GM18519 (cell line): ENCODE results near the gene CDH26.

Experiments
- ATAC-seq: cut with Tn5 transposase; IDR thresholded peaks from one replicate; pipeline ENCODE4 v1.9.1; 2021; ENCODE audit warnings: mild to moderate bottlenecking, moderate library complexity; ENCODE audit not compliant: unreplicated experiment, low FRiP score

The CDH26 gene

GRCh38 chr20:59958123-59958522 lies at the start of gene CDH26:
CDH26 (plus strand) TSS chr20:59958423; CDS start chr20:59958727, 304 bp downstream.
- ATAC-seq = no peak

- no peak for ATAC-seq
These were observed 49.4 kb upstream of the CDH26 start for GRCh38 chr20:59908855-59909254.

- no peak for ATAC-seq
These were observed 47.2 kb upstream of the CDH26 start for GRCh38 chr20:59911041-59911440.

GRCh38 chr20:59912609-59913008 lies 45.6 kb upstream of the CDH26 start:
- ATAC-seq = no peak

GRCh38 chr20:59920944-59921343 lies 37.3 kb upstream of the CDH26 start:
- no peak for ATAC-seq

- ATAC-seq = no peak
These were observed 34.7 kb upstream of the CDH26 start for GRCh38 chr20:59923514-59923913.

GRCh38 chr20:59925359-59925758 lies 32.9 kb upstream of the CDH26 start:
- ATAC-seq = no peak

- ATAC-seq = no peak
These were observed 32.3 kb upstream of the CDH26 start for GRCh38 chr20:59925899-59926298.

- ATAC-seq = no peak
These were observed 26.5 kb upstream of the CDH26 start for GRCh38 chr20:59931511-59932312.

- ATAC-seq = no peak
These were observed 25.5 kb upstream of the CDH26 start for GRCh38 chr20:59932616-59933295.

- ATAC-seq = peak; percentile 12
These were observed 24.9 kb upstream of the CDH26 start, which contains the start of gene SYCP2 for GRCh38 chr20:59933296-59933848. SYCP2 (minus strand) TSS chr20:59933637; CDS start chr20:59922413, 11,224 bp downstream.

- ATAC-seq = peak; percentile 71
These were observed 24.2 kb upstream of the CDH26 start for GRCh38 chr20:59933849-59934585.

- ATAC-seq = no peak
These were observed 22.6 kb upstream of the CDH26 start for GRCh38 chr20:59935457-59936185.

GRCh38 chr20:59936409-59936808 lies 21.8 kb upstream of the CDH26 start:
- ATAC-seq = no peak

GRCh38 chr20:59937150-59937549 lies 21.1 kb upstream of the CDH26 start:
- no peak for ATAC-seq

- ATAC-seq = no peak
These were observed 20.0 kb upstream of the CDH26 start for GRCh38 chr20:59938221-59938620.

GRCh38 chr20:59938696-59939051 lies 19.5 kb upstream of the CDH26 start:
- ATAC-seq = no peak

- no peak for ATAC-seq
These were observed 19.0 kb upstream of the CDH26 start for GRCh38 chr20:59939052-59939878.

GRCh38 chr20:59939879-59940128 lies 18.4 kb upstream of the CDH26 start:
- ATAC-seq = peak; percentile 16
